H1 (cell line): ENCODE results near the gene LRRTM4.

ENCODE experiments used
- BACH1 ChIP-seq: IDR thresholded peaks from 2 replicates; pipeline ENCODE4 v1.6.1; 2012; ENCODE audit warnings: low read length, improper control_type of control experiment
- EP300 ChIP-seq, 2 experiments: IDR thresholded peaks; 1 replicate in 1 of 2; 2 replicates in 1 of 2; pipeline ENCODE4 v1.6.1; 2011 to 2012; ENCODE audit warnings: low read depth in 2 of 2, low read length in 2 of 2, mild to moderate bottlenecking in 2 of 2, borderline replicate concordance in 1 of 2, inconsistent platforms in 1 of 2, moderate library complexity in 1 of 2
- EZH2 ChIP-seq: fragments of 200-600 bp; sonication (generic); IDR thresholded peaks from 2 replicates; pipeline ENCODE4 v1.7.1; 2012; ENCODE audit warnings: low read depth, mild to moderate bottlenecking, moderate library complexity, low read length, inconsistent platforms; ENCODE audit not compliant: severe bottlenecking
- JUN ChIP-seq: IDR thresholded peaks from 2 replicates; pipeline ENCODE4 v1.6.1; 2011; ENCODE audit warnings: low read depth, mild to moderate bottlenecking, improper control_type of control experiment, low read length
- MAX ChIP-seq: IDR thresholded peaks from 2 replicates; pipeline ENCODE4 v1.6.1; 2012; ENCODE audit warnings: inconsistent platforms

- TF ChIP-seq BACH1 (no peak), EZH2 (no peak), JUN (no peak), EP300 (IDR thresholded peaks at IDR 0.05; ENCODE audit: borderline replicate concordance in 1 of 2, low read depth in 2 of 2, low read length in 2 of 2) (no peak), MAX (no peak)
These were observed 659.3 kb downstream of the LRRTM4 start for GRCh38 chr2:76862901-76863300.
